Measurements from ENCODE around the gene RBM17. TPM values are rescaled to one million over a fixed set of nuclear protein-coding genes. Genes with fewer than 3 reads are reported as not detected.

Gene RBM17
- total and polyA plus RNA-seq, 11 donors, result 29.2 to 83.9 (median 60.6) TPM

- TF ChIP-seq, protein P1, sequence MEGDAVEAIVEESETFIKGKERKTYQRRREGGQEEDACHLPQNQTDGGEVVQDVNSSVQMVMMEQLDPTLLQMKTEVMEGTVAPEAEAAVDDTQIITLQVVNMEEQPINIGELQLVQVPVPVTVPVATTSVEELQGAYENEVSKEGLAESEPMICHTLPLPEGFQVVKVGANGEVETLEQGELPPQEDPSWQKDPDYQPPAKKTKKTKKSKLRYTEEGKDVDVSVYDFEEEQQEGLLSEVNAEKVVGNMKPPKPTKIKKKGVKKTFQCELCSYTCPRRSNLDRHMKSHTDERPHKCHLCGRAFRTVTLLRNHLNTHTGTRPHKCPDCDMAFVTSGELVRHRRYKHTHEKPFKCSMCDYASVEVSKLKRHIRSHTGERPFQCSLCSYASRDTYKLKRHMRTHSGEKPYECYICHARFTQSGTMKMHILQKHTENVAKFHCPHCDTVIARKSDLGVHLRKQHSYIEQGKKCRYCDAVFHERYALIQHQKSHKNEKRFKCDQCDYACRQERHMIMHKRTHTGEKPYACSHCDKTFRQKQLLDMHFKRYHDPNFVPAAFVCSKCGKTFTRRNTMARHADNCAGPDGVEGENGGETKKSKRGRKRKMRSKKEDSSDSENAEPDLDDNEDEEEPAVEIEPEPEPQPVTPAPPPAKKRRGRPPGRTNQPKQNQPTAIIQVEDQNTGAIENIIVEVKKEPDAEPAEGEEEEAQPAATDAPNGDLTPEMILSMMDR (IDR thresholded peaks at IDR 0.05), result no peak
- TF ChIP-seq POLR2A (IDR thresholded peaks at IDR 0.05), result no peak
- 81 to 90% (median 83%) methylated on average over 6 to 12 of the region's 12 CpGs for WGBS, 4 donors
- H3K4me1 ChIP-seq, result peaks cover 0 to 10% (median under 1%) of the 10 kb centered on the region in 12 donors
- H3K27ac ChIP-seq, result no peak overlapping the region
- H3K27me3 ChIP-seq, result no peaks in the 10 kb centered on the region
- H3K4me3 ChIP-seq, result no peak overlapping the region
- no peak for DNase-seq
- H3K9me3 ChIP-seq, result no peaks in the 10 kb centered on the region
- H3K36me3 ChIP-seq, result no peaks in the 10 kb centered on the region
- ATAC-seq, result no peak
- intact Hi-C loops (cut with DNase I), result loop anchor here in 1 of 10 donors (10.0 kb wide), 1 partner anchor 62 kb away; no protein-coding TSS in a partner anchor
Observed at GRCh38 chr10:6077071-6077675, 11.7 kb upstream of the RBM17 start.

DNA sequence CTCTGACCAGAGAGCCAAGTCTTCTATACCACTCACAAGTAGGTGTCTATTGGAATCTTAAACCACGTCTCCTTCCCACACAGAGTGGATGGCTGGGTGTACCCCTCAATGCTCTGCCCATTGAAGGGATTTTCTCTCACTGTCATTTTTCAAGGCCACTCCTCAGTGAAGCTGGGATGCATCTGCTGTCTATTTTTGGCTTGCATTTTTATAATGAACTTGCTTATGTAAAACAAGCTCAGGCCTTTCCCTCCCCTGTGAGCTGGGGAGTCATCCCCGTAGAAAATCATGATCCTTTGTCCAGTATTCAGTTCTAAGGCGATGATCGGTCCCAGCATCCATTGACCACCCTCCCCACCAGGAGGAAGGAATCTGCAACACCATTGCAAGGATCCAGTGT is 9.8 kb upstream of the RBM17 start:
- H3K36me3 ChIP-seq, result no peaks in the 10 kb centered on the region
- DNase-seq, result no peak
- peaks cover 0 to 18% (median 6%) of the 10 kb centered on the region in 12 donors for H3K4me1 ChIP-seq
- ATAC-seq, result no peak
- no peak overlapping the region for H3K4me3 ChIP-seq
- intact Hi-C loops (cut with DNase I), result loop anchor here in 1 of 10 donors (10.0 kb wide), 1 partner anchor 64 kb away; no protein-coding TSS in a partner anchor
- H3K27me3 ChIP-seq, result no peaks in the 10 kb centered on the region
- H3K9me3 ChIP-seq, result no peaks in the 10 kb centered on the region
- TF ChIP-seq, protein P1 (IDR thresholded peaks at IDR 0.05), result no peak
- no peak for TF ChIP-seq POLR2A (IDR thresholded peaks at IDR 0.05)
- no peak overlapping the region for H3K27ac ChIP-seq
- 71 to 96% (median 81%) methylated on average over 3 to 4 of the region's 4 CpGs for WGBS, 4 donors

GRCh38 chr10:6080417-6080973 is 8.3 kb upstream of the RBM17 start:
- ATAC-seq, result no peak

More at GRCh38 chr10:6080417-6080973, 8.3 kb upstream of the RBM17 start:
- H3K9me3 ChIP-seq, result no peaks in the 10 kb centered on the region
- no peak overlapping the region for H3K4me3 ChIP-seq
- WGBS, 4 donors, result 79 to 88% (median 86%) methylated on average over 4 of the region's 4 CpGs
- TF ChIP-seq, protein P1 (IDR thresholded peaks at IDR 0.05), result no peak
- no peak for TF ChIP-seq POLR2A (IDR thresholded peaks at IDR 0.05)
- peaks cover 0 to 19% (median 6%) of the 10 kb centered on the region in 12 donors for H3K4me1 ChIP-seq
- DNase-seq, result no peak
- intact Hi-C loops (cut with DNase I), result loop anchor here in 4 of 10 donors (5.0 to 10.0 kb wide), 4 partner anchors 63 to 186 kb away; partner anchors contain the start of gene FBH1 (in 1 of the 4)
- H3K36me3 ChIP-seq, result no peaks in the 10 kb centered on the region
- no peak overlapping the region for H3K27ac ChIP-seq
- no peaks in the 10 kb centered on the region for H3K27me3 ChIP-seq

All from heart left ventricle (tissue), 16 donors.